Measurements from ENCODE around the gene SWI5.

The SWI5 gene

DNA sequence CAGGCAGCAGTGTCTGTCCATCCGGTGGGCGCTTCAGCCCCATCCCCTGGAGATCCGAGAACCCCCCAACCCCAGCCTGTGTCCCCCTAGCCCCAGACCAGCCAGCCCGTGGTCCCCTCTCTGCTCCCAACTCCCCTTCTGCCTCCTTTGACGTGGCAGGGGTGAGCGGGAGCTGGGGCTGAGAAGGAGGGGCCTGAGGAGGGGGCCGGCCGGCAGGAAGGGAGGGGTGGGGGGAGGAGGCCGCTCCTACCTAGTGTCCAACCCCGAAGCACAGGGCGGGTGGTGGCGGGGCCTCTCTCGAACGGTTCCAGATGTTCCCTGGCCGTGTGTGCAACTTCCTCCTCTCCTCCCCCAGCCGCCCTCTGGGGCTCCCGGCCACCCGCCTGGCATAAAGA lies 31.2 kb upstream of the SWI5 start:
- Histone ChIP-seq H3K27me3 (ENCODE audit: insufficient read depth, low read depth, severe bottlenecking) (no peaks in the 10 kb centered on the region), H3K4me3 (ENCODE audit: low read depth, low read length) (no peak overlapping the region), H3K27ac (no peak overlapping the region), H3K36me3 (peaks cover 81% of the 10 kb centered on the region), H3K9me3 (ENCODE audit: severe bottlenecking) (no peaks in the 10 kb centered on the region)
- TF ChIP-seq, protein P1, sequence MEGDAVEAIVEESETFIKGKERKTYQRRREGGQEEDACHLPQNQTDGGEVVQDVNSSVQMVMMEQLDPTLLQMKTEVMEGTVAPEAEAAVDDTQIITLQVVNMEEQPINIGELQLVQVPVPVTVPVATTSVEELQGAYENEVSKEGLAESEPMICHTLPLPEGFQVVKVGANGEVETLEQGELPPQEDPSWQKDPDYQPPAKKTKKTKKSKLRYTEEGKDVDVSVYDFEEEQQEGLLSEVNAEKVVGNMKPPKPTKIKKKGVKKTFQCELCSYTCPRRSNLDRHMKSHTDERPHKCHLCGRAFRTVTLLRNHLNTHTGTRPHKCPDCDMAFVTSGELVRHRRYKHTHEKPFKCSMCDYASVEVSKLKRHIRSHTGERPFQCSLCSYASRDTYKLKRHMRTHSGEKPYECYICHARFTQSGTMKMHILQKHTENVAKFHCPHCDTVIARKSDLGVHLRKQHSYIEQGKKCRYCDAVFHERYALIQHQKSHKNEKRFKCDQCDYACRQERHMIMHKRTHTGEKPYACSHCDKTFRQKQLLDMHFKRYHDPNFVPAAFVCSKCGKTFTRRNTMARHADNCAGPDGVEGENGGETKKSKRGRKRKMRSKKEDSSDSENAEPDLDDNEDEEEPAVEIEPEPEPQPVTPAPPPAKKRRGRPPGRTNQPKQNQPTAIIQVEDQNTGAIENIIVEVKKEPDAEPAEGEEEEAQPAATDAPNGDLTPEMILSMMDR (IDR thresholded peaks at IDR 0.05; ENCODE audit: low read depth, low read length): no peak
- no peak for DNase-seq

DNA sequence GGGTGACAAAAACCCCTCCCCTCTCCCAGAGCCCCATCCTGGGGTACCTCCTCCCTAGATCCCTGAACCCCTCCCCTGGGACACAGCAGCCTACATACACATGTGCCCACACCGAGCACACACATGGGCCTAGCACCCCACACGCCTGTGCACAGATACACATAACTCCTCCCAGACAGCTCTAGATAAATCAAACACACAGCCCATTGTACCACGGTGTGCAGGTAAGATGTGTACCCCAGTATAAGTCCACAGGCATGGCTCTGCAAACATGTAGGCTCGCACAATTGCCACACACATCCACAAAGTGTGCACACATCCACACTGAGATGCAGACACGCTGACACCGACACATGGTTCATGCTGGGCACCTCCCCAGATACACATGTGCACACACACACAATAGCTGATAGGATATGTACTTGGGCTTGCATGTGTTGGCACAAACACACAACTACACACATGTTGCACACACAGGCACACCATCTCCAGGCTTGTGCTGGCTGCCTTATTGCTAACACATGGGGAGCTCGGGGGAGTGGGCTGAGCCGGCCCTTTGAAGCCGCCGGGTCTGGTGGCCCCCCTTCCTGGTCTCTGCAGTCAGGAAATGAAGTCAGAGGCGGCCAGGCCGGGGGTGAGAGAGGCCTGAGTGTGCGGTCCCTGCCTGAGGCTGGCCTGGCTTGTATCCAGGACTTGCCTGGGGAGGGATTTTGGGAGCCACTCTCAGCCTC lies 30.5 kb upstream of the SWI5 start:
- TF ChIP-seq, protein P1 (IDR thresholded peaks at IDR 0.05; ENCODE audit: low read depth, low read length): no peak
- H3K27me3 ChIP-seq (ENCODE audit: insufficient read depth, low read depth, severe bottlenecking): no peaks in the 10 kb centered on the region
- H3K27ac ChIP-seq: no peak overlapping the region
- peaks cover 80% of the 10 kb centered on the region for H3K36me3 ChIP-seq
- no peak for DNase-seq
- H3K4me3 ChIP-seq (ENCODE audit: low read depth, low read length): no peak overlapping the region
- peaks cover 2% of the 10 kb centered on the region for H3K9me3 ChIP-seq (ENCODE audit: severe bottlenecking)

DNA sequence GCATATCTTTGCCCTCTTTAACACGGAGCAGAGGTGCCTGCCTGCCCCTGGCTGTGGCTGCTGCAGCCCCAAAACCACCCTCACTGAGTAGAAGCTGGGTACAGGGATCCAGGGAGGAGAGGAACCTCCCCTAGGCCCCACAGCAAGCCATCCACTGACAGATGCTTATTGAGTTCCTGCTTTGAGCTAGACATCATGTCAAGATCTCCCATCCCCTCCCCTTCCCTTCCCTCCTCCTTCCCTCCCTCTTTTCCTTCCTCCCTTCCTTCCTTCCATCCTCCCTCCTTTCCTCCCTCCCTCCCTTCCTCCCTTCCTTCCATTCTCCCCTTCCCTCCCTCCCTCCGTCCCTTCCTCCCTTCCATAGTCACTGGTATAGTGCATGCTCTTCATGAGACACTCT lies 29.6 kb upstream of the SWI5 start:
- H3K27ac ChIP-seq: no peak overlapping the region
- TF ChIP-seq, protein P1 (IDR thresholded peaks at IDR 0.05; ENCODE audit: low read depth, low read length): no peak
- no peaks in the 10 kb centered on the region for H3K27me3 ChIP-seq (ENCODE audit: insufficient read depth, low read depth, severe bottlenecking)
- peaks cover 79% of the 10 kb centered on the region for H3K36me3 ChIP-seq
- no peak for DNase-seq
- peaks cover 2% of the 10 kb centered on the region for H3K9me3 ChIP-seq (ENCODE audit: severe bottlenecking)
- H3K4me3 ChIP-seq (ENCODE audit: low read depth, low read length): no peak overlapping the region

DNA sequence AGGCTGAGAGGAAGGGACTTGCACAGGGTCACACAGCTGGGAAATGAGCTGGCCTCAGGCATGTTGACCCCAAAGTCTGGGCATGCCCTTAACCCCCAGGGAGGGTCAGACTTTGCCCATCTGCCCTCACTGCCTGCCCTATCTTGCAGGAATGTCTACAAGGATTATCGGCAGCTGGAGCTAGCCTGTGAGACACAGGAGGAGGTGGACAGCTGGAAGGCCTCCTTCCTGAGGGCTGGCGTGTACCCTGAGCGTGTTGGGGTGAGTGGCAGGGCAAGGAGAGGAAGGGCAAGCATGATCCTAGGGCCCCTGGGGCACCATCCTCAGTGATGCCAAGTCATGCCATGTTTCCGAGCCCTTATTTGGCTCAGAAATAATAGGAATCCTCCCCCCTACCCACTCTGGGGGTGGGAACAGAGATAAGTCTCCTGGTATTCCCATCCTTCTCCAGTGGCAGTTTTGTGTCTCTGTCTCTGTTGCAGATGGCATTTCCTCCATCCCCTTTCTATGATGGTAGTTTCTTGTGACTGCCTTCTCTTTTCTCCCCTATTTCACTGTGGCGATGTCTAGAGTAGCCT lies 28.8 kb upstream of the SWI5 start:
- TF ChIP-seq, protein P1 (IDR thresholded peaks at IDR 0.05; ENCODE audit: low read depth, low read length): no peak
- H3K9me3 ChIP-seq (ENCODE audit: severe bottlenecking): peaks cover 2% of the 10 kb centered on the region
- H3K27me3 ChIP-seq (ENCODE audit: insufficient read depth, low read depth, severe bottlenecking): no peaks in the 10 kb centered on the region
- H3K36me3 ChIP-seq: peaks cover 79% of the 10 kb centered on the region
- no peak overlapping the region for H3K27ac ChIP-seq
- no peak overlapping the region for H3K4me3 ChIP-seq (ENCODE audit: low read depth, low read length)
- DNase-seq: no peak

DNA sequence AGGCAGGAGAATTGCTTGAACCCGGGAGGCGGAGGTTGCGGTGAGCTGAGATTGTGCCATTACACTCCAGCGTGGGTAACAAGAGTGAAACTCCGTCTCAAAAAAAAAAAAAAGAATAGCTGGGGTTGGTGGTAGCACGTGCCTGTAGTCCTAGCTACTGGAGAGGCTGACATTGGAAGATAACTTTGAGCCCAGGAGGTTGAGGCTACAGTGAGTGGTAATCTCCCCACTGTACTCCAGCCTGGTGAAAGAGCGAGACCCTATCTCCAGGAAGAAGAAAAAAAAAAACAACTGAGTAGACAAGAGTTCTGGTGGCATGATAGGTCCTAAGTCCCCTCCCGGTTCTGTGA lies 26.5 kb upstream of the SWI5 start:
- Histone ChIP-seq H3K9me3 (ENCODE audit: severe bottlenecking) (peaks cover 2% of the 10 kb centered on the region), H3K36me3 (peaks cover 77% of the 10 kb centered on the region), H3K27me3 (ENCODE audit: insufficient read depth, low read depth, severe bottlenecking) (no peaks in the 10 kb centered on the region), H3K4me3 (ENCODE audit: low read depth, low read length) (no peak overlapping the region), H3K27ac (no peak overlapping the region)
- TF ChIP-seq, protein P1 (IDR thresholded peaks at IDR 0.05; ENCODE audit: low read depth, low read length): no peak
- no peak for DNase-seq

Data from WERI-Rb-1 (cell line).